Putamen (tissue), 1 donor: Measurements from ENCODE around the gene ANKRD52.
A peak's percentile ranks its signal among the peaks of the same experiment; 100 is the strongest.

Source experiments
- DNase-seq: peaks from one replicate; pipeline ENCODE4 v3.0.0-alpha.2; 2016; ENCODE audit warnings: low spot score

The ANKRD52 gene

GRCh38 chr12:56241424-56242303 is 16.5 kb downstream of the ANKRD52 start:
- no peak for DNase-seq

GRCh38 chr12:56237552-56237951 is 20.6 kb downstream of the ANKRD52 start:
- no peak for DNase-seq

GRCh38 chr12:56236985-56237384 is 21.2 kb downstream of the ANKRD52 start:
- no peak for DNase-seq

- no peak for DNase-seq
Observed at GRCh38 chr12:56236091-56236490, 22.1 kb downstream of the ANKRD52 start.

GRCh38 chr12:56234746-56235436 is 23.3 kb downstream of the ANKRD52 start:
- no peak for DNase-seq

- no peak for DNase-seq
Observed at GRCh38 chr12:56231184-56231582, 27.0 kb downstream of the ANKRD52 start.

- DNase-seq, result no peak
Observed at GRCh38 chr12:56230432-56231183, 27.6 kb downstream of the ANKRD52 start.

GRCh38 chr12:56229916-56230431 is 28.2 kb downstream of the ANKRD52 start, which contains the start of gene SLC39A5:
TSS of gene SLC39A5 (plus strand) at chr12:56230051. CDS start at chr12:56231275, 1,224 bp downstream.
- no peak for DNase-seq

GRCh38 chr12:56229082-56229481 is 29.1 kb downstream of the ANKRD52 start:
- no peak for DNase-seq

GRCh38 chr12:56224954-56225353 is 33.2 kb downstream of the ANKRD52 start:
- no peak for DNase-seq

- DNase-seq, result peak; percentile 97
Observed at GRCh38 chr12:56224102-56224701, 34.0 kb downstream of the ANKRD52 start, which contains the start of gene NABP2. TSS of gene NABP2 (plus strand) at chr12:56224342. CDS start at chr12:56224857, 515 bp downstream.

- no peak for DNase-seq
Observed at GRCh38 chr12:56223571-56224101, 34.5 kb downstream of the ANKRD52 start.

GRCh38 chr12:56222531-56222895 is 35.7 kb downstream of the ANKRD52 start:
- no peak for DNase-seq

GRCh38 chr12:56221757-56222530 is 36.2 kb downstream of the ANKRD52 start, which contains the start of gene RNF41:
TSS of gene RNF41 (minus strand) at chr12:56221922. CDS start at chr12:56214047, 7,875 bp downstream.
- peak; percentile 96 for DNase-seq

GRCh38 chr12:56221232-56221756 is 36.9 kb downstream of the ANKRD52 start:
- DNase-seq, result peak; percentile 37

- no peak for DNase-seq
Observed at GRCh38 chr12:56220611-56221231, 37.5 kb downstream of the ANKRD52 start.

GRCh38 chr12:56219840-56220239 is 38.3 kb downstream of the ANKRD52 start:
- no peak for DNase-seq

- no peak for DNase-seq
Observed at GRCh38 chr12:56216461-56216860, 41.7 kb downstream of the ANKRD52 start.

- no peak for DNase-seq
Observed at GRCh38 chr12:56213878-56214277, 44.3 kb downstream of the ANKRD52 start.

GRCh38 chr12:56212361-56212760 is 45.8 kb downstream of the ANKRD52 start:
- DNase-seq, result no peak
